Erythroblast (primary cell): ENCODE data around the gene ZNF716.

Experiments used
- GATA1 ChIP-seq: IDR thresholded peaks from 2 replicates; pipeline ENCODE4 v1.6.1; 2011; ENCODE audit warnings: low read depth, mild to moderate bottlenecking, control low read depth, low read length, moderate library complexity
- POLR2A ChIP-seq: IDR thresholded peaks from 2 replicates; pipeline ENCODE4 v1.6.1; 2011; ENCODE audit warnings: mild to moderate bottlenecking, low read length

- TF ChIP-seq POLR2A (no peak), GATA1 (no peak)
Measured at GRCh38 chr7:57414415-57414814, 35.6 kb upstream of the ZNF716 start.
